Stimulated activated CD4-positive, alpha-beta T cell treated with anti-CD3 and anti-CD28 coated beads, Interleukin-4, amount 100 ng/mL, for 1 hour (primary cell): ENCODE data around the gene ADAMTS7.
A peak's percentile ranks its signal among the peaks of the same experiment; 100 is the strongest.
"Not testable (repeated sequence)": the region's sequence is repeated elsewhere in the genome, so short reads cannot be mapped to it uniquely, and the experiment has no call there.

Source experiments
- DNase-seq: peaks from one replicate; pipeline ENCODE4 v3.0.0-alpha.2; 2020

Gene ADAMTS7

GRCh38 chr15:78828920-78829319 lies 17.7 kb upstream of the ADAMTS7 start:
- no peak for DNase-seq

GRCh38 chr15:78822514-78822913 lies 11.2 kb upstream of the ADAMTS7 start:
- no peak for DNase-seq

DNA sequence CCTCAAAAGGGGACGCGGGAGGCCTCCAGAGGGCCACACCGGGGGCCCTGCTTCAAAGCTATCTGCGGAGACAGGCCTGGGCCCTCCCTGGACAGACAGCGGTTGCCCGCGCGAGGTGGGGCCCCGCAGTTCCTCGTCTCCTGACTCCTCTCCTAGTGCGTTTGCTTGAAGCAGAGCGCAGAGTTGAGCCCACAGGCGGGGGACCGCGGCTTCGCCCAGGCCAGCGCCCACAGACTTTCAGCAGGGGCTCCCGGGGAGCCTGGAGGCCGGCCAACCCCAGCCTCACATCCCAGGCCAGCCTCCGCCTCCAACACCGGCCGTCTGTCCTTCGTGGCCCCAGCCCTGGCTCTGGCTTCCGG lies 540 bp upstream of the ADAMTS7 start:
- DNase-seq = no peak

GRCh38 chr15:78810362-78811123 lies 721 bp downstream of the ADAMTS7 start:
- DNase-seq = peak; percentile 6

DNA sequence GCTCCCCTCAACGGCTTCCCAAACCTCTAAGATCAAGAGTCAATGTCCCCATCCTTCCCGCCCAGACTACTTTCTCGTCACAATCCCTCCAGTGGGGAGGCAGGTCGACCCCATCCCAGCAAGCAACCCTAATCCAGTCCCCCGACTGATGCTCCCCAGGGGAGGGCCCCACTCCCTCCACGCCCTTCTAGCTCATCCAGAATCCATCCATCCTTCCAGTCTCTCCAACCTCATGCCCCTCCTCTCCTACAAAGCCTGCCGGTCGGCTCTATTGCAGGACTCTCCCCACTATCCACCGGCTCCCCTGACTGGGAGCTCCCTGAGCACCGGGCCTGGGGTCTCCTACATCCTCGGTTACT lies 1.3 kb downstream of the ADAMTS7 start:
- no peak for DNase-seq

DNA sequence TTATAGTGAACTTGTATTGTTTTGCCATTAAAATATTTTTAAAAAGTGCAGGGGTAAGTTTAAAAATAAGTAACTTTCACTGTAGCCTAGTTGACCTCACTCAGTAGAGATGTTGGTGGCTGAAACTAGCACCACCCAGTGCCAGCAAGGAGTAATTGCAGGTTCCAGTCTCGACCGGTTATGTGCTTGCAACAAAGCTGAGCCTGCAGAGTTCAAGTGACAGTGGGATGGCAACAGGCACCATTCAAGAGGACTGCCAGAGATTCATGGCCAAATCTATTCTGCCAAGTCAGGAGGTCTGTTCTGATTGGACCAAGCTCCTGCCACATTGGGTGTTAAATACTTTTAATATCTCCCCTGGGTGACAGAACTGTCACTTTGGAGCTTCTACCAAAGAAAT lies 2.7 kb downstream of the ADAMTS7 start:
- DNase-seq = no peak

GRCh38 chr15:78807359-78807758 lies 3.9 kb downstream of the ADAMTS7 start:
- no peak for DNase-seq

DNA sequence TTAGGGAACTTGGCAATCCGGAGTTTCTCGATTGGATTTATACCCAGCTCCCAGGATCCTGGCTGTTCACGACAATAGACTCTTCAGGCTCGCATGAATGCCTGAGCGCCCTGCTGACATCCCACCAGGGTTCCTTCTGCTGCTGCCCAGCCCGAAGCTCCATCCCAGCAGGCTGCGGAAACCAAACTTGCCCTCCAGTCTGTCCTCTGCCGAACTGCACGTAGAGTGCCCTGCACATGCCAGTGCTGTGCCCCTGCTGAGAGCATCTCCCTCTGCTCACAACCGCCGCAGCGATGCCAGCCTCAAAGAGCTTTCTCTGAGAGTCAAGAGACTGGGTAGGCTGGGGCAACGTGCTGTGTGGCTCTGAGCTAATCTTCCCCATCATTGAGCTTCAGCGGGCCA lies 6.9 kb downstream of the ADAMTS7 start:
- no peak for DNase-seq

DNA sequence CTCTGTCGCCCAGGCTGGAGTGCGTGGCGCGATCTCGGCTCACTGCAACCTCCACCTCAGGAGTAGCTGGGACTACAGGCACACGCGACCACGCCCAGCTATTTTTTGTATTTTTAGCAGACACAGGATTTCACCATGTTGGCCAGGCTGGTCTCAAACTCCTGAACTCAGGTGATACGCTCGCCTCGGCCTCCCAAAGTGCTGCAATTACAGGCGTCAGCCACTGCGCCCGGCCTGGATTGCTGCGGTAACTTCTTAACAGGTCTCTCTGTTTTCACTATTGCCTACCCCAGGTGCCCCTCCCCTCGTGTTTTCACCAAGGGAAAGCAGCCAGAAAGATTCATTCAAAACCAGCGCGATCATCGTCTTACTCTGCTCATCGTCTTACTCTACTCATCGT lies 10.5 kb downstream of the ADAMTS7 start:
- no peak for DNase-seq

DNA sequence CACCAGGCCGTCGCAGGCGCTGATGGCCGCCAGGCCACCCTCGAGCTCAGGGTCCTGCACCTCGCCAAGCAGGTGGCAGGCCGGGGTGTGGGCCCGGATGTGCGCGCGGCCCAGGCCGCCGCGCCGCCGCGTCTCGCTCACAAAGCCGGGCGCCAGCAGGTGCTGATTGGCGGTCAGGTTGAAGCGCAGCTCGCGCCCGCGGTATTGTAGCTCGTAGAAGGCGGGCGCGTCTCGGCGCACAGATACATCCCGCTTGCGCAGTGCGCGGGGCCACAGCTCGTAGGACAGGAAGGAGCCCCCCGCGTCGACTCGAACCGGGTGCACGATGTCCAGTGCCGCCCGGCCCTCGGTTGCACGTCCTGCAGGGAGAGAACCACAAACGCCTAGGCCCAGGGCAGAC lies 11.1 kb downstream of the ADAMTS7 start:
- no peak for DNase-seq

DNA sequence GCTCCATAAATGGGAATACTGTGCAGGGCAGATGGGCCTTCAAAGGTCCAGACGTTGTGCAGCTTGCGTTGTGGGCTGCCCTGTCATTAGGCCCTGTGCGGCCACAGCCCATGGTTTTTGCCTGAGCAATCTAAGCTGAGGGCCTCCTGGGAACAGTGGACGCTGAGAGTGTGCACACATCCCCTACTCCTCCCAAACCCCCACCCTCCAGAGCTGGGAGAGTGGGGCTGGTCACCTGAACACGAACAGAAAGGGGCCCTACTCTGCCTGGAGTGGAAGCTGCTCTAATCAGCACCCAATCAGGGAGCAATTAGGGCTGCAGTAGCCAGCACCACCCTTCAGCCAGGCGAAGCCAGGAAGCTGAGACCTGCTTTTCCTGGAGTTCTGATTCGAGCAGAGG lies 12.2 kb downstream of the ADAMTS7 start:
- not testable (repeated sequence) for DNase-seq

DNA sequence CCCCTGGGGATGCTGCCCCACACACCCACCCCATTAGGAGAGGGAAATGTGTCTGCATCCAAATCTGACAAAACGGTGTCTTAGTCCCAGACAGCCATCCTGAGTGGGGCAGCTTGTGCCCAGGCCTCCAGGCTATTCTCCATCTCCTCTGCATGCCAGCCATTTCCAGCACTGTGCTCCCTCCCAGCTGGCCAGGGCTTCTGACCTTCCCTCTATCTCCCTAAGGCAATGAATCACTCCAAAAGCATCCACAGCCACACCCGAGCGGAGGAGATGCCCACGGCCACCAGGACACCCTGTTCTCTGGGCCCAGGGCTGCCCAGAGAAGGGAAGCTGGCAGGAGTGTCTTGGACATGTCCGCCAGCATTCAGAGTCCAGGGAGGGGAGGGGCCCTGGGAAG lies 12.9 kb downstream of the ADAMTS7 start:
- not testable (repeated sequence) for DNase-seq

GRCh38 chr15:78797951-78798350 lies 13.3 kb downstream of the ADAMTS7 start:
- no peak for DNase-seq

DNA sequence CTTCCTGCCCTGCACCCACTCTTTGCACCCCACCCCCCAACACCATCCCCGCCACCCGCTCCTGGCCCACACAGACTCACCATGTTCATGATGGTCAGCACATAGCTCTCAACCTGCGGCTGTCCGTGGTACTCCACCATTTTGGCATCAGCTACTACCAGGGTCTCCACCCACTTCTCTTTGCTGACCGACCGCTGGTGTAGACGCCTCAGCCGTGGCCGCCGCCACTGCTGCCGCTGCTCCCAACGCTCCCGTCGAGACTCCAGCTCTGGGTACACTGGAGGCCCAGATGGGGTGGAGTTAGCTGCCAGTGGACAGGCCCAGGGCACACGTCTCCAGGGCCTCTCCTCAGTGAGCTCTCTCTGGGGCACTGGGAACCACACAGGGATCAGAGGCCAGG lies 14.8 kb downstream of the ADAMTS7 start:
- no peak for DNase-seq

- DNase-seq = no peak
These were observed 16.2 kb downstream of the ADAMTS7 start for GRCh38 chr15:78795043-78795442.

GRCh38 chr15:78794446-78794845 lies 16.8 kb downstream of the ADAMTS7 start:
- DNase-seq = not testable (repeated sequence)

DNA sequence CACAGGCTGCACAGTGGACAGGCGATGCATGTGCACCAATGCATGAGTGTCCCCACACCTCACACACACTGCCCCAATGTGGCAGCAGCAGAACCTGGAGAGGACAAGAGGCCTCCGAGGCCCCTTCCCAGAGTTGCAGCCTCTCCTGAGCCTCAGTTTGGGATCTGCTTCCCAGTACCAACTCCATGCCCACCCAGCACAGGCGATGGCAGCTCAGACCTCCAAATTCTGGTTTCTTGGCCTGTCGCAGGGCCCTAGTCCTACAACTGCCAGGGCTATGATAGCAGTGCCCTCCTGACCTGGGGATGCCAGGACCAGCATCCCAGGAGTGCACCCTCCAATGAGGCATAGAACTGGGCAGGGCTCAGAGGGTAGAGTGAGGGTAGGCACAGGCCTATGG lies 19.9 kb downstream of the ADAMTS7 start:
- DNase-seq = no peak

DNA sequence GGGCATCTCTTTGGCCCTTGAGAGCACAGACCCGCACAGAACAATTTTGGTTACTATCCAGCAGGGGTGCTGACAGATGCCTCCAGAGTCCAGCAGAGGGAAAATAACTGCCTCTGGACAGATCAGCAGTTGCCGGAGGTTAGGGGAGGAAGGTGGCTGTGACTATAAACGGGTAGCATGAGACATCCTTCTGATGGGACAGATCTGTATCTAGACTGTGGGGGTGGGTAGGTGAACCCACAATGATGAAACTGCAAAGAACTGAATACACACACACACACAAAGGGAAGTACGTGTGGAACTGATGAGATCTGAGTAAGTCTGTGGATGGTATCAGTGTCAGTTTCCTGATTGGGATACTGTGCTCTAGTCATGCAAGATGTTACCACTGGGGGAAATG lies 21.2 kb downstream of the ADAMTS7 start:
- no peak for DNase-seq

DNA sequence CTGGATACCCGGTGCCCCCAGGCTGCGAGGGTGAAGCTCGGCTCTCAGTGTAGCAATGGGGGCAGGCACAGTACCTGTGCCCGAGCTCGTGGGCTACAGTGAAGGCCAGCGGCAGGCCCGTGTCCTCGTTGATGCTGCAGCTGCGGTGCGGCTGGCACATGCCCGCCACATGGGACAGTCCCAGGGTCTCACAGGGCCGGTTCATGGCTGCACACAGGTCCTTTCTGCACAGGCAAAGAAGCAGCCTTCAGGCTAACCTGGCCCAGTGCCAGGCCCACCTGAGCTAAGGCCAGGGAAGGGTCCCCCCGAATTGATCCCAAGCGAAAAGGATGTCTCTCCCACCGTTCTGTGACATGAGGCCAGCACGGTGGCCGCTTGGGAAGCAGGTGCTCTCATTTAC lies 21.6 kb downstream of the ADAMTS7 start:
- no peak for DNase-seq

GRCh38 chr15:78788016-78788660 lies 23.1 kb downstream of the ADAMTS7 start:
- DNase-seq = no peak

GRCh38 chr15:78782402-78782801 lies 28.9 kb downstream of the ADAMTS7 start:
- not testable (repeated sequence) for DNase-seq

- DNase-seq = not testable (repeated sequence)
These were observed 29.9 kb downstream of the ADAMTS7 start for GRCh38 chr15:78781381-78781780.

DNA sequence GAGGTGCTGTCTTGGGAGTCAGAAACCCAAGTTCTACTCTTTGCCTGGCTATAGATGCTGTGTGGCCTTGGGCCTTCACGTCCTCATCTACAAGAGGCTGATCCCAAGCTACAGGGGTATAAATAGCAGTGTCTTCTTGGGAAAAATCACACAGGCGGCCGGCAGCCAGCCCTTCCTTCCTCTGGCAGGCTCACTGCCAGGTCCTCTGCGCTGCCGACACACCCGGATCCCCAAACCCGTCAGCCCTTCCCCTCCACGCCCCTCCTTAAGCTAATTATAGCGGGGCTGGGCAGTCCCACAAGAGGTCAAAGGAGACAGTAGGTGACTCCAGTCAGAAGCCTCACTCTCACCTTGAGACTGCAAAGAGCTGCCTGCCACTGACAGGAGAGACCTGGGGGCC lies 31.3 kb downstream of the ADAMTS7 start:
- DNase-seq = not testable (repeated sequence)

- not testable (repeated sequence) for DNase-seq
These were observed 32.0 kb downstream of the ADAMTS7 start for GRCh38 chr15:78779176-78779785.
